GM19324 (cell line): ENCODE measurements around the gene SH3GL3.

ENCODE experiments used
- ATAC-seq: cut with Tn5 transposase; IDR thresholded peaks from one replicate; pipeline ENCODE4 v1.9.1; 2021; ENCODE audit warnings: mild to moderate bottlenecking, moderate library complexity; ENCODE audit not compliant: unreplicated experiment, low FRiP score

The SH3GL3 gene

DNA sequence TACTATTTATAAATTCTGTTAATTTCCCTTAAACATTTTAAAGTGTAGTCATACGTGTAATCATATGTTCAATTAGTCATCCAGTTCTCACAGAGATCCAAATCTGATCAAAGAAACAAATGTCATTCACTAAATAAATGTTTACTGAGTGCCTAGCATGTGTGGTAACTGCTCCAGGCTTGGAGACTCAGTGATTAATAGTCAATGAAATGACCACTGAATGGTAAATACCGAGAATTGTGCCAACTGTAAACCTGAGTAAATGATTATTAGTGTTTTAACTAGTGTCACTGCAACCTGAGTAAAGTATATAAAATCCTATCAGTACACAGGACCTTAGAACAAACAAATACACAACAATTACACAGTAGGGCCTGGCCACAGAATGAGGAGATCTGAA lies 52.3 kb downstream of the SH3GL3 start:
- ATAC-seq, result no peak

GRCh38 chr15:83503595-83504364 lies 56.6 kb downstream of the SH3GL3 start:
- no peak for ATAC-seq

- ATAC-seq, result no peak
These were observed 57.2 kb downstream of the SH3GL3 start for GRCh38 chr15:83504365-83504764.

GRCh38 chr15:83510001-83510400 lies 62.9 kb downstream of the SH3GL3 start:
- no peak for ATAC-seq

DNA sequence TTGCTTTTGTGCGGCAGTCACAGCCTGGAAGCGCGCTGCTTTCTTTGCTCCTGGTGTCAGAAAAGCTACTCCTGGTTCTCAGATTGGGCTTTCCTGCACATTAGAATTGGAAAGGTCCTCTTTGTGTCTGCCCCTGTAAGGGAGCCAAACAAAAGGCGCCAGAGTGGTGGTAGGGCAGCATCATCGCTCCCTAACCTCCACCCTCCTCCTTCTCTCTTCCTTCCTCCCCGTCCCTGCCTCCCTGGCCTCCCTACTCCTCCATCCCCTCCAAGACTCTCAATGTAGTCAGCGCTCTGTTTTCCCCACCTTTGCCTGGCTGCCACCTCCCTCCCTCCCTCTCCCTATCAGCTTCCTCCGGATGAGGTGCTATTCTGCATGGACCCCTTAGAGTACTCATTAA lies 65.3 kb downstream of the SH3GL3 start:
- ATAC-seq, result no peak

DNA sequence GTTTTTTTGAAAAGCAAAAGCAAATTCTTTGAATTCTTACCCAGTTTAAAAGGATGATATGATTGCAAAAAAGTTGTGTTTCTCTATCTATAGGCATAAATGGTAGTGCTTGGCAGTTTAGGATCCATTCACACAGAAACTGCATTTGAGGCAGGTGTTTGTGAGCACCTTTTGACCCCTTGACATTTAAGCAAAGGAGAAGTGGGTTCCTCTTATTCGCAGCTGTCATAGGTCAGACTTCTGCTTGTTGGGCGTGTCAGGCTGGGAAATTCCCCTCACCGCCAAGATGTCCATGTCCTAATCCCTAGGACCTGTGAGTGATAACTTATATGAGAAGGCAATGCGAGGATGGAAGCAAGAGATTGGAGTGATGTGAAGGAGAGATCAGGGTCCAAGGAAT lies 67.4 kb downstream of the SH3GL3 start:
- no peak for ATAC-seq

DNA sequence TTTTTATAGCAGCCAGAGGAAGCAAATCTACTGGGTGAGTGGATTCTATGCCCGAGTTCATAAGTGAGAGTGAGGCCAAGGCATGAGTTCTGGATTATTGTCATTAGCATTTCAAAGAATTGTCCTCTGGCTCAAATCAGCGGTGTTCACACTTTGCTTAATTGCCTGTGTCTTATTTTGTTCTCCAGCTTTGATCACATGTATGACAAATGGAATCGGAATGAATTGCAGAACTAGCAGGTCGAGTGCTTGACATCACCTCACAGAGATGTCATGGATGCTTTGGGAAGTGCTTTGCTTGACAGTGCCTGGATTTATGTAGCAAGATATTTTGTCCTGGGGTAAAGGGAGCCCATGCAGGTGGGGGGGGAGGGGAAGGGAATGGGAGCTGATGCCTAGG lies 68.0 kb downstream of the SH3GL3 start:
- ATAC-seq, result no peak

- no peak for ATAC-seq
These were observed 69.8 kb downstream of the SH3GL3 start for GRCh38 chr15:83516935-83517334.

- no peak for ATAC-seq
These were observed 79.2 kb downstream of the SH3GL3 start for GRCh38 chr15:83526319-83526718.

GRCh38 chr15:83533410-83533962 lies 86.3 kb downstream of the SH3GL3 start:
- no peak for ATAC-seq

DNA sequence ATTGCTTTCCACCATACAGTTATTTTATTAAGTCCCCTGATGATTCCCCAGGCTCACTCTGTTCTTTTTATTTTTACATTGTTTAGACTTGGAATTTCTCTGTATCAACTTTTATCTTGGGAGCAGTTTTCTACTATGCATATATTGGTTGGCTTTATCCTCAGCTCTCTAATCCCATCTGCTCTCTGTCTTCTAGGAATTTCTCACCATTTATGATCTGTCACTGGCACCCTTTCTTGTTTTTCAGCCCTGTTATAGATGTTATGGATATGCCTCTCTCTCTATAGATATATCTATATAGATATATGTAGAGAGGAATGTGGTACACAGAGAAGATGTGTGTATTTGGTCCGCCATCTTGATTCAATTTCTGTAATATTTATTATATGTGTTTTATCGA lies 90.5 kb downstream of the SH3GL3 start:
- no peak for ATAC-seq

- ATAC-seq, result no peak
These were observed 91.5 kb downstream of the SH3GL3 start for GRCh38 chr15:83538682-83539081.

- no peak for ATAC-seq
These were observed 98.8 kb downstream of the SH3GL3 start for GRCh38 chr15:83545804-83546511.

DNA sequence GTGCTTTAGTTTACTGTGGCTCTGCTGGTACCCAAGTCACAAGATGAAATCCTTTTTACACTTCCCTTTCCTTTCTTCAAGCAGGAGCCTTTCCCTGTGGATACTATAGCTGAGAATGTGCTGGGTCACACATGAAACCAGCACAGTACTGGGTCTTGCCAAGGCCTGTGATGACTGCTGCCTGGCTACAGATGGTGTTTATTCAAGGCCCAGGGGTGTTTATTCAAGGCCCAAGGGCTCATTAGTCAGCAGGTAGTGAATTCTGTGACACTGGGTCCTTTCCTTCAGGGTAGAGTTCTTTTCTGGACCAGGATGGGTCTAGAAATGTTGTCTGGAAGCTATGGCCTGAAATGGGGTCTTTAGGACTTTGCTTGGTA lies 99.4 kb downstream of the SH3GL3 start:
- no peak for ATAC-seq

- ATAC-seq, result no peak
These were observed 100.0 kb downstream of the SH3GL3 start for GRCh38 chr15:83547168-83547567.

DNA sequence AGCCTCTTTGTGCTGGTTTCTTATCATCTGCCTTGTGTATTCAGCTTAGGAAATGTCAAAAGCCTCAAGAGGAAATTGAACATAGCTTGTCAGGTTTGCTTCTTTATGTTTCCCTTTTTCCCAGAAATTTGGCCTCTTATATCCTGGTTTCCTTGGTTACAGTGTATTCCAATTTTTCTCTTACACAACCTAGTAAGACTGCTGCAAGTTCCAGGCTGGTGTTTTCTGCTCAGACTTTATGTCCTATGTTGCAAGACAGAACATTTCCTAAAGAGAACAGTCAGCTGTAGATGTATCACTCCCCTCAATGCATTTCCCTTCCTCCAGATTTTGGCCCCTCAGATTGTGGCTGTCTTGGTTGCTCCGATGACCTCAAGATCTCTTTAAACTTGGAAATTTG lies 102.5 kb downstream of the SH3GL3 start:
- no peak for ATAC-seq

- no peak for ATAC-seq
These were observed 107.4 kb downstream of the SH3GL3 start for GRCh38 chr15:83554558-83554957.

DNA sequence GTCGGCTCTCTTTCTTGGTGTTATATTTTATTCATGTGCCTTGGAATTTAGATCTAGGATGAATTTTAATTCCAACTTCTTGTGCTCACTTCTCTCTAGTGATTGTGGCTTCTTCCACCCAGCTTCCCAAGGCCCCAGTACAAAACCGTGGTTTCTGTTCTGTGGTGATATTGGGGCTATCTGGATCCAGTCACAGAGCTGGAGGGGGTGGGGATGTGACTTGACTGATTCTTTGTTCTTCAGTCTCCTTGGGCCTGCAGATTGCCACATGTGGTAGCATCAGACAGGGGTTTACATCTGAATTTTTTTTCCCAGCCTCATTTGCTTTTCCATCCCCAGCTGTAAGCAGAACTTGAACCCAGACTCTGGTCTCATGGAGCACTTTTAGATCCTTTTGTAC lies 108.2 kb downstream of the SH3GL3 start:
- ATAC-seq, result no peak

DNA sequence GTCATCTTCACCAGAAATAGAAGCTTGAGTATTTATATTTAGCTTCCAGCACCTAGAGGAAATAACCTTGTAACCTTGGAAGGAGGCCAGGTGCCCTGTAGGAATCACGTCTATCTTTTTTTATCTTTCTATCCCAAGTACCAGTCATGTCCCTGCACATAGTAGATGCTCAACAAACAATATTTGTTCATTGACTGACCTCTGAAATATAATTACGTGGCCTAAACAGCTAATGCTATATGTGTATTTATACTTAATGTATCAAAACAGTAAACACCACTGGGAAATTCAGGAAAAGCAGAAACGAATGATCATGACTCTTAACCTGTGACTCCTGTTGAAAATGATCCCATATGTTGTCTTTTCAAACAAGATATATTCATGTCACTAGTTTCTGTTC lies 108.9 kb downstream of the SH3GL3 start:
- ATAC-seq, result no peak

- no peak for ATAC-seq
These were observed 109.6 kb downstream of the SH3GL3 start for GRCh38 chr15:83556754-83557153.

DNA sequence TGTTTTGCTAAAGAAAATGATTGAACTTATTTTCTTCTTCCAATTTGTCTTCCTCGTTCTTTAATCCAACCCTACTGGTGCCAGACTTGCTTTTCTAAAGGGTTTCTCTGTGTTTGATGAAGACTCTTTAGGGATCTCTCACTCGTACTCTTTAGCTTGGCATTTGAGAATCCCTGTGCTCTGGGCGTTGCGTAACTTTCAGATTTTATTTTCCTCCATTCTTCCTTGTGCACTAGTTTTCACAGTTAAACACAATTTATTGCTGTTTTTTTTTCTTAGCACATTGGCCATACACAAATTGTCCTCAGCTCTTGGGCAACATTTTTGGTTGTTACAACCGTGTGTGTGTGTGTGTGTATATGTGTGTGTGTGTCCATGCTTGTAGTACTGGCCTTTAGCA lies 111.0 kb downstream of the SH3GL3 start:
- ATAC-seq, result no peak
